Measurements from ENCODE around the gene PLPP4. TPM values are rescaled to one million over a fixed set of nuclear protein-coding genes. Genes with fewer than 3 reads are reported as not detected.

Gene PLPP4
- total RNA-seq, 1 donor from 2014 or later = not detected

DNA sequence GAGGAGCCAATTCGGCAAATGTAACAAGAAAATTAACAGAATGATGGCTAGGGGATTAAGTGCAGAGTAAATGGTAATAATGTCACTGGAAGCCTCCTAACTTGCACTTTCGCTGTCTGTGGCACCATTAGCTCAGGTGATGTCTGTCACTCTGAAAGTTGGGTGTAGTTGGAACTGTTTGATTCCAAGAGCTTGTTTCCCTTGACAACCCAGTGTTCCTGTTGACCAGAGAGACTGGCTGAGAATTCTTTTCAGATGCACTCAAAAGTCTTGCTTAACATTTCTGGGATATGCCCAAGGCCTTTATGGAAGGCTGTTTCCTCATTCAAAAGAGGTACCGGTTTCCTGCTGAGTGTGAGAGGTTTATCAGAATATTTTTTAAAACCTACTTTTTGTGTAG, 49.6 kb downstream of the PLPP4 start:
- intact Hi-C loops (cut with DNase I) = no loop called here
- Histone ChIP-seq H3K27ac (no peak overlapping the region), H3K4me1 (no peaks in the 10 kb centered on the region), H3K36me3 (no peaks in the 10 kb centered on the region), H3K27me3 (no peaks in the 10 kb centered on the region), H3K9me3 (no peaks in the 10 kb centered on the region), H3K4me3 (no peak overlapping the region)
- TF ChIP-seq, protein P1, sequence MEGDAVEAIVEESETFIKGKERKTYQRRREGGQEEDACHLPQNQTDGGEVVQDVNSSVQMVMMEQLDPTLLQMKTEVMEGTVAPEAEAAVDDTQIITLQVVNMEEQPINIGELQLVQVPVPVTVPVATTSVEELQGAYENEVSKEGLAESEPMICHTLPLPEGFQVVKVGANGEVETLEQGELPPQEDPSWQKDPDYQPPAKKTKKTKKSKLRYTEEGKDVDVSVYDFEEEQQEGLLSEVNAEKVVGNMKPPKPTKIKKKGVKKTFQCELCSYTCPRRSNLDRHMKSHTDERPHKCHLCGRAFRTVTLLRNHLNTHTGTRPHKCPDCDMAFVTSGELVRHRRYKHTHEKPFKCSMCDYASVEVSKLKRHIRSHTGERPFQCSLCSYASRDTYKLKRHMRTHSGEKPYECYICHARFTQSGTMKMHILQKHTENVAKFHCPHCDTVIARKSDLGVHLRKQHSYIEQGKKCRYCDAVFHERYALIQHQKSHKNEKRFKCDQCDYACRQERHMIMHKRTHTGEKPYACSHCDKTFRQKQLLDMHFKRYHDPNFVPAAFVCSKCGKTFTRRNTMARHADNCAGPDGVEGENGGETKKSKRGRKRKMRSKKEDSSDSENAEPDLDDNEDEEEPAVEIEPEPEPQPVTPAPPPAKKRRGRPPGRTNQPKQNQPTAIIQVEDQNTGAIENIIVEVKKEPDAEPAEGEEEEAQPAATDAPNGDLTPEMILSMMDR (IDR thresholded peaks at IDR 0.05) = no peak
- no peak for DNase-seq (ENCODE audit: low spot score in 2 of 2)

DNA sequence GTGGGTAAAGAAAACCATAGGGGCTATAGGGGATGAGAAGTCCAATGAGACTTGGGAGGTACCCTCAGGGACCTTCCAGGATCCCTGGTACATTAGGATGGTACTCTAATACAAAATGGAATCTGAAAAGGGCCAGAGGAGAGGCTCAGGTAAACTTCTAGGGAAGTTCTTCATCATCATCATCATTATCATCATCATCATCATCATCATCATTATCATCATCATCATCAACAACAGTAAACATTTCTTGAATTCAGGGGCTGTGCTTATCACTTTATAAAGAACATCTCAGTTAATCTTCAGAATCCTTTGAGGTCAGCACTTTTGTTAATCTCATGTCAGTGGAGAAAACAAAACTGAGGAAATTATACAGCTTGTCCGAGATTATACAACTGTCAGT, 50.1 kb downstream of the PLPP4 start:
- intact Hi-C loops (cut with DNase I) = no loop called here
- Histone ChIP-seq H3K27ac (no peak overlapping the region), H3K4me3 (no peak overlapping the region), H3K27me3 (no peaks in the 10 kb centered on the region), H3K36me3 (no peaks in the 10 kb centered on the region), H3K4me1 (no peaks in the 10 kb centered on the region), H3K9me3 (no peaks in the 10 kb centered on the region)
- DNase-seq (ENCODE audit: low spot score in 2 of 2) = no peak
- TF ChIP-seq, protein P1 (IDR thresholded peaks at IDR 0.05) = no peak

- intact Hi-C loops (cut with DNase I) = no loop called here
- Histone ChIP-seq H3K4me1 (no peaks in the 10 kb centered on the region), H3K36me3 (no peaks in the 10 kb centered on the region), H3K27ac (no peak overlapping the region), H3K4me3 (no peak overlapping the region), H3K27me3 (no peaks in the 10 kb centered on the region), H3K9me3 (no peaks in the 10 kb centered on the region)
- no peak for DNase-seq (ENCODE audit: low spot score in 2 of 2)
- TF ChIP-seq, protein P1 (IDR thresholded peaks at IDR 0.05) = no peak
These were observed 50.6 kb downstream of the PLPP4 start for GRCh38 chr10:120507651-120508050.

- Histone ChIP-seq H3K36me3 (no peaks in the 10 kb centered on the region), H3K9me3 (no peaks in the 10 kb centered on the region), H3K27ac (no peak overlapping the region), H3K27me3 (no peaks in the 10 kb centered on the region), H3K4me1 (no peaks in the 10 kb centered on the region), H3K4me3 (no peak overlapping the region)
- intact Hi-C loops (cut with DNase I) = no loop called here
- no peak for DNase-seq (ENCODE audit: low spot score in 2 of 2)
- TF ChIP-seq, protein P1 (IDR thresholded peaks at IDR 0.05) = no peak
These were observed 51.4 kb downstream of the PLPP4 start for GRCh38 chr10:120508393-120508792.

DNA sequence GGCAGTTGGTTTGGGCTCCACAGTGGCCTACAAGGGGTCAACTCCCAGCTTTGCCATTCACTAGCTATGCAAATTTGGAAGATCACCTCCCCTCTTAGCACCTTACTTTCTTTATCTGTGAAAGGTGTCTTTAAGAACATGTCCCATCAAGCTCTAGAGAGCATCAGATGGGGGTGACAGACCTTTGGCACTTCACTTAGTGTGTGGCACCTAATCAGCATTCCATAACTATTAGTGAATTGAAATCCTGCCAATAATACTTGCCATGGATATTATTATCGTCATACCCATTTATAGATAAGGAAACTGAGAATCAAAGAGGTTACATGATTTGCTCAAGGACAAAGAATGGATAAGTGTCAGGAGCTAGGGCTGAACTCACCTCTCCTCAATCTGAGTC, 51.9 kb downstream of the PLPP4 start:
- Histone ChIP-seq H3K36me3 (no peaks in the 10 kb centered on the region), H3K27ac (no peak overlapping the region), H3K27me3 (no peaks in the 10 kb centered on the region), H3K4me1 (no peaks in the 10 kb centered on the region), H3K9me3 (no peaks in the 10 kb centered on the region), H3K4me3 (no peak overlapping the region)
- intact Hi-C loops (cut with DNase I) = no loop called here
- DNase-seq (ENCODE audit: low spot score in 2 of 2) = no peak
- TF ChIP-seq, protein P1 (IDR thresholded peaks at IDR 0.05) = no peak

DNA sequence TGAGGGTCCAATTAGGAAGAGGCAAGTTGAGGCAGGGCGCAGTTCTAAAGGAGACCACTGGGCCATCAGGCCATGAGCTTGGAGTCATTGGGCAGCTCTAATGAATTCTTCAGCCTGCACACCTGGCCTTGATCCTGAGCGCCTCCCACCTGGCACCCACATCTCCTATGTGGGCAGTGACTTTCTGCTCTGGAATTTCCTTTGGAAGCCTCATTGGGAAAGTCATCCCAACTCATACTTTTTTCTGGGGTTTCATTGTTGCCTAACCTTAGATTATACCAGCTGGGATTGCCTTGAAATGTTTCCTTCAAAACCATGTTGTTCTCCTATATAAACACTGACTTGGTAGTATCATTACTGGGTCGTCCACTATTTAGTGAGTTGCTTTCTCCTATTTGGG, 54.1 kb downstream of the PLPP4 start:
- TF ChIP-seq, protein P1 (IDR thresholded peaks at IDR 0.05) = no peak
- intact Hi-C loops (cut with DNase I) = no loop called here
- Histone ChIP-seq H3K27ac (no peak overlapping the region), H3K4me1 (no peaks in the 10 kb centered on the region), H3K27me3 (no peaks in the 10 kb centered on the region), H3K4me3 (no peak overlapping the region), H3K36me3 (no peaks in the 10 kb centered on the region), H3K9me3 (no peaks in the 10 kb centered on the region)
- no peak for DNase-seq (ENCODE audit: low spot score in 2 of 2)
